Fibroblast of the aortic adventitia (primary cell): ENCODE data around the gene ACCS. TPM values are rescaled to one million over a fixed set of nuclear protein-coding genes. Genes with fewer than 3 reads are reported as not detected.

Source experiments
- DNase-seq: peaks from one replicate; pipeline ENCODE4 v3.0.0-alpha.2; 2010; ENCODE audit warnings: low read depth
- H3K4me3 ChIP-seq: 2 replicates; pipeline ENCODE4 v1.5.1; 2011; ENCODE audit warnings: low read depth, mild to moderate bottlenecking, control low read depth, low read length, moderate library complexity
- CTCF ChIP-seq: IDR thresholded peaks from 2 replicates; pipeline ENCODE4 v1.5.1; 2011; ENCODE audit warnings: mild to moderate bottlenecking, low read length, control low read depth, inconsistent platforms; ENCODE audit not compliant: insufficient read depth
- total RNA-seq: library from RNA; depleted of rRNA; stranded (reverse); fragments of >200 nt; gene quantifications from 2 replicates; pipeline ENCODE4 v1.2.3, GENCODE V29; 2012; ENCODE audit warnings: low replicate concordance

Gene ACCS
- total RNA-seq, 1 donor = 10.8 TPM

GRCh38 chr11:44071157-44071556, 5.1 kb downstream of the ACCS start:
- TF ChIP-seq CTCF = no peak
- no peak for DNase-seq
- no peak overlapping the region for H3K4me3 ChIP-seq

- TF ChIP-seq CTCF = no peak
- DNase-seq = no peak
Observed at GRCh38 chr11:44072757-44073658, 6.9 kb downstream of the ACCS start.

GRCh38 chr11:44078794-44079193, 12.7 kb downstream of the ACCS start:
- no peak overlapping the region for H3K4me3 ChIP-seq
- TF ChIP-seq CTCF = no peak
- no peak for DNase-seq

More at GRCh38 chr11:44072757-44073658, 6.9 kb downstream of the ACCS start:
- H3K4me3 ChIP-seq = no peak overlapping the region

- no peak for TF ChIP-seq CTCF
- DNase-seq = no peak
- H3K4me3 ChIP-seq = no peak overlapping the region
Observed at GRCh38 chr11:44079376-44079775, 13.3 kb downstream of the ACCS start.

GRCh38 chr11:44080951-44081350, 14.9 kb downstream of the ACCS start:
- H3K4me3 ChIP-seq = no peak overlapping the region
- TF ChIP-seq CTCF = no peak
- DNase-seq = no peak

- no peak for DNase-seq
- no peak for TF ChIP-seq CTCF
- H3K4me3 ChIP-seq = no peak overlapping the region
Observed at GRCh38 chr11:44082645-44083044, 16.6 kb downstream of the ACCS start.
